ENCODE measurements around the gene KCNE5. TPM values are rescaled to one million over a fixed set of nuclear protein-coding genes. Genes with fewer than 3 reads are reported as not detected.
A peak's percentile ranks its signal among the peaks of the same experiment; 100 is the strongest.

The KCNE5 gene
- 0.56 and 0.60 TPM in 2 replicates for total RNA-seq (2011; cell fraction: chromatin; rRNA removed; ENCODE audit: low replicate concordance)
- 0.33 and 0.39 TPM in 2 replicates for total RNA-seq (2011; cell fraction: nucleolus; rRNA removed)
- total RNA-seq (2011; cell fraction: nucleoplasm; rRNA removed): 0.81 TPM in 1 of 2 replicates, not detected in the other
- total RNA-seq (2014; rRNA removed) (0.29 TPM in 1 of 2 replicates, not detected in the other), total RNA-seq (2014; rRNA removed; fragmentation: Illumina TruSeq; extraction: Trizol) (0.32 and 0.36 TPM in 2 replicates), total RNA-seq (2015; rRNA removed; fragmentation: Illumina TruSeq; extraction: Trizol) (0.11 and 0.29 TPM in 2 replicates), total RNA-seq (2021) (0.36 and 0.38 TPM in 2 replicates), polyA plus RNA-seq (2011; rRNA removed) (0.09 and 0.21 TPM in 2 replicates), polyA plus RNA-seq (2014; fragmentation: Illumina TruSeq; extraction: Trizol) (0.14 and 0.21 TPM in 2 replicates), polyA plus RNA-seq (2014; fragmentation: Nextera tagmentation; extraction: Ambion mirVana) (under 1 TPM; 0.08 to 0.15 TPM), polyA plus RNA-seq (2014; rRNA removed) (0.13 TPM in 1 of 2 replicates, not detected in the other), polyA minus RNA-seq (2011; rRNA and poly(A)+ RNA removed) (not detected in 2 replicates), Bru-seq, nascent RNA (percentile 43 among the genes with signal in this experiment), BruChase-seq, experiment 1, labeled RNA remaining after a 2-hour chase (percentile 56 among the genes with signal in this experiment), BruChase-seq, experiment 2, labeled RNA remaining after a 6-hour chase (percentile 59 among the genes with signal in this experiment)
- 0.06 and 0.21 TPM in 2 replicates for polyA plus RNA-seq (2011; cell fraction: cytosol; rRNA removed)
- 0.21 and 0.81 TPM in 2 replicates for polyA plus RNA-seq (2011; cell fraction: nucleus; rRNA removed)
- 0.25 and 0.46 TPM in 2 replicates for polyA plus RNA-seq (2012)
- polyA minus RNA-seq (2011; cell fraction: cytosol; rRNA and poly(A)+ RNA removed): 0.57 TPM in 1 of 2 replicates, not detected in the other
- 0.33 and 0.67 TPM in 2 replicates for polyA minus RNA-seq (2011; cell fraction: nucleus; rRNA and poly(A)+ RNA removed)
- long read RNA-seq, experiment 1: 0 reads
- long read RNA-seq, experiment 2: 0 reads
- long read RNA-seq, experiment 3: 0 reads

GRCh38 chrX:109624641-109625616 is at the start of gene KCNE5:
Gene KCNE5, minus strand, starts transcription at chrX:109625172. Its CDS starts 152 bp downstream, at chrX:109625020.
- ATAC-seq (no peak), DNase-seq (ENCODE audit: extremely low read depth in 1 of 4, low spot score in 3 of 4) (no peak), FAIRE-seq (no peak)
- Histone ChIP-seq H2AFZ (ENCODE audit: low read depth, low read length) (no peak within 1 kb of the TSS), H3K4me2 (ENCODE audit: insufficient read depth, low read length) (no peak within 1 kb of the TSS), H3K4me3 (no peak within 1 kb of the TSS), H3K27ac (ENCODE audit: extremely low read depth, low read depth, low read length) (no peak within 1 kb of the TSS), H3K9ac (ENCODE audit: insufficient read depth in 1 of 2, low read depth in 2 of 2, low read length in 2 of 2) (no peak within 1 kb of the TSS), H3K4me1 (replicated peaks in 1 of 2; ENCODE audit: control insufficient read depth in 2 of 2, insufficient read depth in 2 of 2, low read length in 2 of 2) (peaks cover 0 to 8% of the 10 kb centered on the region in 2 experiments; a peak in 4 of 5 replicates), H4K20me1 (replicated peaks; ENCODE audit: control insufficient read depth, insufficient read depth, low read length) (no peaks in the 10 kb centered on the region), H3K27me3 (ENCODE audit: control insufficient read depth in 2 of 2, insufficient read depth in 2 of 2, low read length in 2 of 2) (no peaks in the 10 kb centered on the region), H3K9me1 (ENCODE audit: control insufficient read depth, insufficient read depth, low read length) (no peaks in the 10 kb centered on the region), H3K79me2 (ENCODE audit: control insufficient read depth, insufficient read depth, low read length) (no peaks in the 10 kb centered on the region), H3K9me3 (replicated peaks; ENCODE audit: control insufficient read depth, insufficient read depth, low read depth, low read length) (peaks cover 2% of the 10 kb centered on the region; the same call in 1 of the 2 replicates), H3K36me3 (ENCODE audit: control insufficient read depth, insufficient read depth, low read length) (no peaks in the 10 kb centered on the region)
- TF ChIP-seq ZNF445 (CRISPR knock-in tag; IDR thresholded peaks at IDR 0.05; ENCODE audit: low read depth) (no peak), ATF2 (CRISPR knock-in tag; IDR thresholded peaks at IDR 0.05) (no peak), TFAM (CRISPR knock-in tag; conservative IDR thresholded peaks at IDR 0.05) (no peak), DPF2 (IDR thresholded peaks at IDR 0.05) (no peak), TBP (optimal IDR thresholded peaks at IDR 0.05; ENCODE audit: low read depth, low read length) (no peak), PHF8 (IDR thresholded peaks at IDR 0.05; ENCODE audit: borderline replicate concordance, low read length) (no peak), DIDO1 (tag; IDR thresholded peaks at IDR 0.05; ENCODE audit: low read depth) (no peak), MAFF (IDR thresholded peaks at IDR 0.05; ENCODE audit: low read length) (no peak), KAT2B (IDR thresholded peaks at IDR 0.05; ENCODE audit: low read depth, low read length) (no peak), CBX3 (IDR thresholded peaks at IDR 0.05; ENCODE audit: borderline replicate concordance in 1 of 2, low read length in 2 of 2) (no peak)
- no TSS peak for BruUV-seq (replicated peaks)
- in situ Hi-C loops (cut with MboI) (no loop called here), intact Hi-C loops (cut with micrococcal nuclease) (no loop called here)
- ChIA-PET CTCF (ENCODE audit: low intra/inter-chr PET ratio) (no interaction called here), POLR2A (no interaction called here)
- 71% methylated on average over 22 of the region's 79 CpGs for WGBS (ENCODE audit: insufficient coverage, low coverage, missing lambda C conversion rate)

Data from K562 (cell line).